GM21723 (cell line): ENCODE measurements around the gene NOA1.

ENCODE experiments used
- ATAC-seq: cut with Tn5 transposase; IDR thresholded peaks from one replicate; pipeline ENCODE4 v1.9.1; 2021; ENCODE audit warnings: mild to moderate bottlenecking, moderate library complexity; ENCODE audit not compliant: unreplicated experiment

NOA1 gene

DNA sequence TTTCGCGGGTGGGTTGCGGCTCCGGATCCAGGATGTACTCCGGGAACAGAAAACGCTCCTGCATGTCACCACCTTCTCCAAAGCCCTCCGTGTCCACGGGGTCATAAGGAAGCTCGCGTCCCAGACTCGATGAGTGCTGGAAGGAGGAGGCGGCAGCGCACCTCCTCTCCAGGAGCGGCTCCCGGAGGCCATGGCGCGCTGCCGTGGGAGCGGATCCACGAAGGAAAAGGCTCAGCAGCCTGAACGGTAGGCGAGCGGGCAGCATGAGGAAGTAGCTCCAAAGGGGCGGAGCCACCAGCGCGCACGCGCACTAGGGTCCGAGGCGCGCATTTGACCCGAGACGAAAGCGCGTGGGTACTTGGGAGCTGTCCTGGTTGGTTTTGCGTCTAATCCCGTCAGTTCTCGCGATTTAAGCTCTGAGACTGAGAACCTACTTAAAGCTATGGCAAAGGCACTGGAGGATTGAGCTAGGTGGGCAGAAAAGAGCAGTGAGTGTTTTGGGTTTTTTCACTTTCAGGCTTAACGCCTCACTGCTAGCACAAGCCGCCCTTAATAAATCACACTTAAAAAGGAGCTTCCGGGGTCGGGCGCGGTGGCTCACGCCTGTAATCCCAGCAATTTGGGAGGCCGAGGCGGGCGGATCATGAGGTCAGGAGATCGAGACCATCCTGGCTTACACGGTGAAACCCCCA, at the start of gene NOA1:
Gene NOA1 (minus strand): TSS at position 286 of the 692 bp plus-strand sequence. CDS start 21 bp downstream, at position 265.
- ATAC-seq, result peak; percentile 84

DNA sequence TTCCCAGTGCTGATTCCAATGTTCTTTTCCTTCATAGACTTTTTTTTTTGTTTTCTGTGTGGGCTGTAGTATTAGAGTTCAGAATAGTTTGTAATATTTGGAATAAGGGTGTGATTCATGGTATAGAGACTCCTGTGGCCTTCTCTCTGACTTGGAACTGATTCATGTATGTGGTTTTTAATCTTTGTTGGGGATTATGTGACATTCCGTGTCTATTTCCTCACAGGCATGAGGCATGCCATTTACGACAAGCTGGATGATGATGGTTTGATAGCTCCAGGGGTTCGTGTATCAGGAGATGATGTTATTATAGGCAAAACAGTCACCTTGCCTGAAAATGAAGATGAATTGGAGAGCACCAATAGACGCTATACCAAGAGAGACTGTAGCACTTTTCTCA, 45.7 kb upstream of the NOA1 start:
- no peak for ATAC-seq

DNA sequence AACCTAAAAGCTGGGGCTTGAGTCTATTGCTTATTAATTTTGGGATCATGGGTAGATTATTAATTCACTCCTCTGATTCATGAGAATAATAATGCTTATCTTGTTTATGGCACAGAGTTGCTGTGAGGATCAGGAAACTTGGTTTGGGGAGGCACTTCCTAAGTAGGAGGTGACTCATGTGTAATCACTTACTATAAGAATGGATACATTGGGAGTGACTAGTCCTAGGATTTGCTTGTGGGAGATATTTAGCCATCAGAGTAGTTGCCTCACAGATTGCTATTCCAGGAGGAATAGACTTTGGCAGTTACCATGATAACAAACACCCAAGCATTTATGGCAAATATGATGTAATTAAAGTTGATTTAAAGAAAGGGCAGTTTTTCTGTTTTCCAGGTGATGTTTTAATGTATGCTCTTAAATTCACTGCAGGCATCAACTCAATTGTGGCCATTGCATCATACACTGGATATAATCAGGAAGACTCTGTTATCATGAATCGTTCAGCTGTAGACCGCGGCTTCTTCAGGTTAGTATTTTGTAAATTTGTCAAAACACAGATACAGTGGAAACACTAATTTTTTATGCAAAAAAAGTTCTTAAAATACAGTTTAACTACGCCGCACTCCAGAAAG, 43.2 kb upstream of the NOA1 start:
- ATAC-seq, result no peak

DNA sequence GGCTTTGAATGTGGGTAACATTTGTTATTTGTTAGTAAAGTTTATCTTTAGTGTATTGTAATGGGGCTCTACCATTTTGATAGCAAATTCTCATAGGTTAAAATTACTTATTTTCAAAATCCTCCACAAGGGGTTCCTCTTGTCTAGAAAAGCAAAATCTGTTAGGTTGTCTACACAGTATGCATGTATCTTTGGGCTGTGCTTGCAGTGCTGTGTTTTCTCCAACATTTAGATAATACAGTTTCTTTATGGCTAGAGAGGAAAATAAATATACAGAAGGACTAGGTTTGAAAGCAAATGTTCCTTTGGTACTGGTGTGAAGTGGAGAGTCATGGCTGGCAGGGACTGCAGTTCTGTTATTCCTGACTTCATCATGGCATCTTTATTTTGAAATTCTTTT, 41.6 kb upstream of the NOA1 start:
- ATAC-seq, result no peak

DNA sequence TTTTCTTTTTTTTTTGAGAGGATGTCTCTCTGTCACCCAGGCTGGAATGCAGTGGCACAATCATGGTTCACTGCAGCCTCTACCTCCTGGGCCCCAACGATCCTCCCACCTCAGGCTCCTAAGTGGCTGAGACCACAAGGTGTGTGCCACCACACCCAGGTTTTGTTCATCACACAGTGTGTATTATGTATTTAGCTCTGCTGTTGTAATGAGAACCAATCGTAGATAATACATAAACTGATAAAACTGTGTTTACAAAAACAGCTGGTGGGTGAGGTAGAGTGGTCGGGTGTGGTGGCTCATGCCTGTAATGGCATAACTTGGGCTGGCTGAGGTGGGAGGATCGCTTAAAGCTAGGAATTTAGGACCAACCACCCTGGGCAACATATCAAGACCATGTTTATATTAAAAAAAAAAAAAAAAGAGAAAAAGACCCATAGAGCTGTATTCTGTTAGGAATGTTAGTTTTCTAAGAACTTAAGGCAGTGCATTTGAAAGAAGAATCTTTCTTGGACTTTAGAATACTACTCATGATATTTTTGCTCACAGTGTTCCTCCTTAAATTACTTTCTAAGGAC, 36.2 kb upstream of the NOA1 start:
- no peak for ATAC-seq

DNA sequence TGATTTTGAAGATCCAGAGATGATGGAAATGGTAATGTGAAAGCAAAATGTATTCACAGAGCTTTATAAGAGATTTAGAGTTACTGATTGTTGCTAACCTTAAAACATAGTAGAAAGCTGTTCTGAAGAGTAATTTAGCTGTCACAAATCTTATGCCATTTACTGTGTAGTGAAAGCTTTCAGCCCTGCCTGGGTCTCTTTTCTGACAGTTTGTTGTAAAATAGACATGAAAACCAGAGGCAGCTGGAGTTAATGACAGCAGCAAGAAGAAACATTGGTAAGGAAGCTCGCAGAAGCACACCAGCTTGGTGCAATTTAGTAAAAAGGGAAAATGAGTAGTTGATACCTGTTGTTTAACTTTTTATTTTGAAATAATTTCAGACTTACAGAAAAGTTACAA, 22.3 kb upstream of the NOA1 start:
- ATAC-seq, result no peak

DNA sequence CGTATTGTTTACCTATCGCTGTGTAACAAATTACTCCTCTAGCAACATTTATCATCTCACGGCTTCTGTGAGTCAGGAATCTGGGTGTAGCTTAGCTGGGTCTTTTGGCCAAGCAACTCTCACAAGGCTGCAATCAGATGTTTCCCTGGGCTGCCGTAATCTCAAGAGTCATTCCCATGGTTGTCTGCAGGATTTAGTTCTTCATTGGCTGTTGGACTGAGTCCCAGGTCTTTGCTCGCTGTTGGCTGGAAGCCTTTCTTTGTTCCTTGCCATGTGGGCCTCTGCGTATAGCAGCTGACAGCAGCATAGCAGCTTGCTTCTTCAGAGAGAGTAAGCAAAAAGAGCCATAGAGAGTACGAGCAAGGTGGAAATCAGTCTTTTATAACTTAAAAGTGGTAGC, 18.1 kb upstream of the NOA1 start:
- no peak for ATAC-seq

DNA sequence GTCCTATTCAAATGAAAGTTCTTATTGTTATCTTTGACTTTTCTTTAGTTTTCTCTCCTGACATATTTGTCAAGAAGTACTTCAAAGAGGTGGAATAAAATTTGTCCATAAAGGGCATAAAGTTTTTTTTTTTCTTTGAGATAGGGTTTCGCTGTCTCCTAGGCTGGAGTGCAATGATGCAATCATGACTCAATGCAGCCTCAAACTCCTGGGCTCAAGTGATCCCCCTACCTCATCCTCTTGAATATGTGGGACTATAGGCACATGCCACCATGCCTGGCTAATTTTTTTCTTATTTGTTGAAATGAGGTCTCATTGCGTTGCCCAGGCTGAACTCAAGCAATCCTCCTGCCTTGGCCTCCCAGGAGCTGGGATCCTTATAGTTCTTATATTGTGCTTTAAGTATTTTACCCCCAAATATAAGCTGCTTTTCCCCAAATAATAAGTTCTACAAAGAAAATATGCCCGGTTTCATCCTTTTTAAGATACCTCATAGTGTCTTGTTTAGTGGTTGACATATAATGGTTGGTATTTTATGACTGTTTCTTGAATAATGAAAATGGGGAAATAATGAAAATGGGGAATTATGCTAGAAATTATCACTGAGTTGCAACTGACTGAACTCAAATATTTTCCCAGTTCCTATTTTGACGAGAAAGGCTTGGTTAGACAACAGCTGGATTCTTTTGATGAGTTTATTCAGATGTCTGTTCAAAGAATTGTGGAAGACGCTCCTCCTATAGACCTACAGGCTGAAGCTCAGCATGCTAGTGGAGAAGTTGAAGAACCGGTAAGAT, 12.9 kb upstream of the NOA1 start:
- ATAC-seq, result no peak

DNA sequence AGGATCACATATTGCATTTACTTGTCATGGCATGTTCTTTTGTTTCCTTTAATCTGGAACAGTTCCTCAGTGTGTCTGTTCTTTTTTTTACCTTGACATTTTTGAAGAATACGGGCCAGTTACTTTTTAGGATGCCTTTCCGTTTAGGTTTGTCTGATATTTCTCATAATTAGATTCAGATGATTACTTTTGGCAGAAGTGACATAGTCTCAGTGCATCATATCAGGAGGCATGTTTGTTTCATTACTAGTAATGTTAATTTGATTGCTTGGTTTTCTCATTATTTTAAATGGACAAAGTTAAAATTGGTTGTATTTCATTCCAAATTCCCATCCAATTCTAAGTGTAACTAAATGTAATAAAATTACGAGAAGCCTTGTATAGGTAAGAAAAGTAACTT, 9.5 kb upstream of the NOA1 start:
- ATAC-seq, result no peak

DNA sequence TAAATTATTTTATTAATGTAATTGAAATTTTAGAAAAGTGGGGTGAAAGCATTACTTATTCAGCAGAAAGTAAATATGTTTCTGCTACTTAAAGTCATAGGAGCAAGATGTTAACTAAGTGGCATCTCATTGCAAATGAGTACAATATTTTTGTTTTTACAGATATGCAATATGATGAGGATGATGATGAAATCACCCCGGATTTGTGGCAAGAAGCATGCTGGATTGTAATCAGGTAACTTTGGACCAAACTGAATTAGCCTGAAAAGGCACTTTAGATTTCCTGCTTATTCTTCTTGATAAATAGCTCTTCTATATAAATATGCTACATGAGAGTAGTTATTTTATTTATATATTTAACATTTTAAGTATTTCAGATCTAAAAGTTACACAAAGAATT, 8.8 kb upstream of the NOA1 start:
- no peak for ATAC-seq

DNA sequence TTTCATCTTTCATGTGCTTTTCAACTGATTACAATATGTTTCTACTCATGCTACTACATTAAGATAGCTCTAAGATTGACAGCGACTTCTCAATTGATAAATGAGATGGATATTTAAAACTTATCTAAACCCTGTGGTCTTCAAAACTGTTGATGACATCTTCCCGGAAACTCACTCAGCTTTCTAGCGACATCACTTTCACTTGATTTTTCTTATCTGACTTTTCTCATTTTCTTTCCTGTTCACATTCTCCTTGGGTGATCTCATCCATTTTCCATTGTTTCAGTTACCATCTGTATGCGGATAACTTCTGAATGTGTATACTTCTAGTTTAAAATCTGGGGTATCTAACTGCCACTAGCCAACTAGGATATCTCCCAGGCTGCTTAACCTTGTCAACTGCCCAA, 4.4 kb upstream of the NOA1 start:
- ATAC-seq, result no peak

DNA sequence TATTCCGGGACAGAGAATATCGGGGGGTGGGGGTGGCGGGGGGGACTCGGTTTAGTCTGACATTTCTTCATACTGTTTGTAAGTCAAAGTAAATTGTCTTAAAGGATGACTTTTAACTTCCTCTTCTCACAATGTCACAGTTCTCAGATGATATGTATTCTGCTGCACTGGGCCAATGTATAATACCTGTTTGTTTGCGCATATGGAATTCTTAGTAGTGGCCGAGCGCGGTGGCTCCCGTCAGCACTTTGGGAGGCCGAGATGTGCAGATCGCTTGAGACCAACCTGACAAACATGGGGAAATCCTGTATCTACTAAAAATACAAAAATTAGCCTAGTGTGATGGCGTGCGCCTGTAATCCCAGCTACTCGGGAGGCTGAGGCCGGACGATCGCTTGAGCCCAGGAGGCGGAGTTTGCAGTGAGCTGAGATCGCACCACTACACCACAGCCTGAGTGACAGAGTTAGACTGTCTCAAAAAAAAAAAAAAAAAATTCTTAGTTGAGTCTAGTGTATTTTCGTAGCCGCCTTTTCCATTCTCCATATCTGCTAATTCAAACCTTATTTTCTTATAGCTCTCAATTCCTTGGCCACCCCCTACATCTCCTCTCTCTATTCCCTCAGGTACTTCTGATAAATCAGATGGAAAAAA, 2.1 kb upstream of the NOA1 start:
- no peak for ATAC-seq

DNA sequence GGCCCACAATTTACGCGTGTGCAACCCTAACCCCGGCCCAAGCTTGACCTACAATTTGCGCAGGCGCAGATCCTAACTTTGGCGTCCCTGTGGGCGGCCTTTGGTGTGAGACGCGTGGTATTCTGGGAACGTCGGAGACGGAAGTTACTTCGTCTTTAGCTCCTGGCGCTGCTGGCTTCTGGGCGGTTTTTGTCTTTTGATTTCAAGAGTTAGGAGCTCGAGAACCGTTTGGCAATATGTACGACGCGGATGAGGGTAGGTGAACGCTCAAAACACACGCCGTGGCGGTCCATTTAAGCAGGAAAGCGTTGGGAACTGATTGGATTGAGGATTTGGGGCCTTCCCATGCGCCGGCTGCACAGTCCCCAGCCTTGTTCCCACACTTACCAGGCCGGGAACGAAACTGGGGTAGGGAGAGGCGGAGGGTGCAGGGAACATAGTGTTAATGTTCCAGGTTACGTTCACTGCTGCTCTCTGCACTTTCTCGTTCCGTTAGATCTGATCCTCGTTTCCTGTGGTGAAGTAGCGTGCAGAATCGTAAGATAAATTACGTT, 1.4 kb upstream of the NOA1 start, which contains the start of gene POLR2B:
Gene POLR2B (plus strand): TSS at position 147 of the 554 bp plus-strand sequence. CDS start 90 bp downstream, at position 237.
- ATAC-seq, result peak; percentile 54

DNA sequence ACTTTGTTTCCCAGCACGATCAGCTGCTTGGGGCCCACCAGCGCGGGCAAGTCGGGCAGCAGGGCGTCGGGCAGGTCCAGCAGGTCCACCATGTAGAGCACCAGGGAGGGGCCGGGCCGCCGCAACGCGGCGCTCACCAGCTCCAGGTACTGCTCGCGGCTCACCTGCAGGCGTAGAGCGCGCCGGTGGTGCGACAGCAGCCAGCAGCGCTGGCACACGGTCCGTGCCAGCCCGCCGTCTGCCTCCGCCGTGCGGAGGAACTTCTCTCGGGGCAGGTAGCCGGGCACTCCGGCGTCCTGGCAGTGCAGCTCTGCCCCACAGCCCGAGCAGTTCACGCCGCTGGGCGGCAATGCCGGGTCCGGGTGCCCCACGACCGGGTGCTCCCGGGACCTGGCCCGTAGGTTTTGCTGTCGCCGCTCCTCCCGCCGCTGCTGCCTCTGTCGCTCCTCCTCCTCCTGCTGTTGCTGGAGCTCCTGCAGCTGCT, 527 bp downstream of the NOA1 start:
- peak; percentile 36 for ATAC-seq

DNA sequence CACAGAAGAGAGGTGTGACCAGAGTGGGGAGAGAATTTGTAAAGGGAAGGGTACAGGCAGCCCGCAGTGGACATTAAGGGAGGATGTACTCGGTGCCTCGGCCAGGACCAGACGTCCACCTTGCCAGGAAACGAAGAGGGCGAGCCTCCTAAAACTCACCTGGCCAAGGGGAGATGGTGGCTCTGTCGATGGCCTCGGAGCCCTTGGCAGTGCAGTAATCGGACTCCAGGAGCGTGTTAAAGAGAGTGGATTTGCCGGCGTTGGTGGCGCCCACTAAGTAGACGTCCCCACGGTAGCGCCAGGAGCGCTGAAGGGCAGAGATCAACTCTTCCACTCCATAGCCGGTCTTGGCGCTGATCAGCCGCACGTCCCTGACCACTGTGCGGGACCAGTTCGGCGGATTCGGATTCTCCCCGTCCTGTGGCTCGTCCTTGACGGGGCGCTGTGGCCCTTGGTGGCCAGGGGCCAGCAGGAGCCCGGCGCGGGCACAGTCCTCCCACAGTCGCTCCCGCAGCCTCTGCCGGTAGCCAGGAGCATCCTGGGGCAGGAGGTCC, 1.0 kb downstream of the NOA1 start:
- ATAC-seq, result peak; percentile 1

DNA sequence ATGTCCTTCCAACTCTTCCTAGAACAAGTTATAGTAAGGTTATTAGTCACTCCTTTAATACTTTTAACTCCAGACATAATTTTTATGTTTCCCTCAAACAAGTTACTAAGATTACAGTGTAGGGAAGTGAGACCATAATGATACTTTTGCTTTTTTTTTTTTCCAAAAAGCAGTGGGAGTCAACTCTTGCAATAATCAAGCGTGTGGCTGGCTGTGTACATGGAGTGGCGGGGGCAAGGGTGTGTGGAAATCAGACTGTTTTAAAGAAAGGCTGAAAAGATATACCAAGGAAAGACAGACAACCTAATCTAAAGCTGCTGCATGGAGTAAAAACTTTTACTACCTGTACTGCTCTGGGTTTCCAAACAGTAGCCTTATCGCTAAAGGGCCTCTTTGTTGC, 4.1 kb downstream of the NOA1 start:
- ATAC-seq, result no peak

DNA sequence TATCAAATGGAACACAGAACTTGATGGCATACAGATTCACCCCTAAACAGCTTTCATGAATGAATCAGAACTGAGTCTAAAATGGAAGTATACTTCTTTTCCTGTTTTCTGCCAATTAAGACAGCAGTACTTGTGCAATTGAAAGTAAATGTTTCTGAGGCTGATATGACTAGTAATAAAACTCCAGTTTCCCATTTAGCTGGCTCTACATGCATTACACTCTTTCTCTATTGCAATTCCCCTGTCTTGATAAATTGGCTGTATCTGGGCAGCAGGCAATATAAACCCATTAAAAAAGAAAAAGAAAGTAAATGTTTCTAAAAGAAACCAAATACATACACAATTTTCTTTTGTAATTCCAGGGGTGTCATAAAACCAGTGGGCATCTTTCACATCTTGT, 4.6 kb downstream of the NOA1 start:
- ATAC-seq, result no peak

DNA sequence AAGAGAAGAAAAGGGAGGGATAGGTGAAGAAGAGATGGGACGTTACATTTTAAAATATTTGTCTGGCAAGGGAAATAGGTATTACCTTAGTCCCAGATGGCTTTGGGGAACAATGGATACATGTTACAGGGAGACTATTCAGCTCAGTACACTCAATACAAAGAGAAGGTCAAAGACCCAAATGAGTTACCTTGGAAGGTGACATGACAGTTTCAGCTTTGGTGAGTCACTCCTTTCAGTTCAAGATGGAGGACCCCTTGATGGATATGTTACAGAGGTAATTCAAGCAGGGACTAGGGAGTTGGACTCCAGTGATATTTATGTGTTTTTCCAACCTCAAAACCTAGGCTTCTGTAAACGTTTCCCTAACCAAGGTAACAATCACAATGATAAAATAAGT, 5.0 kb downstream of the NOA1 start:
- ATAC-seq, result no peak

DNA sequence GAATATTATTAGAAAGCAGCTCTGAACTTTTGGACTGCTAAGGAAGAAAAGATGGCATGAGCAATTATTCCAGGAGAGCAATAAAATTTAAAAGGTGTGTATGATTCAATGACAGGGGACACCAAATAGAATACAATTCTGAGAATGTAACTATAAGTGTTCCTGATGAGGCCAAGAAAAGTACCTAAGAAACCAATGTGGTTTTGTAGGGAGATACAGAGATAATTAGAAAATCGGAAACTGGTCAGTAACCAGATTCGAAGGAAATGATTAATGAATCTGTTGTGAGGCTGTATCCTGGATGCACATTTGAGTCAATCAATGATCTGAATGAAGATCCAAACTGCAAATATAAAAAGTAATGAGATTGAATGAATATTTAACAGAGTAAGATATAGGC, 6.0 kb downstream of the NOA1 start:
- no peak for ATAC-seq

DNA sequence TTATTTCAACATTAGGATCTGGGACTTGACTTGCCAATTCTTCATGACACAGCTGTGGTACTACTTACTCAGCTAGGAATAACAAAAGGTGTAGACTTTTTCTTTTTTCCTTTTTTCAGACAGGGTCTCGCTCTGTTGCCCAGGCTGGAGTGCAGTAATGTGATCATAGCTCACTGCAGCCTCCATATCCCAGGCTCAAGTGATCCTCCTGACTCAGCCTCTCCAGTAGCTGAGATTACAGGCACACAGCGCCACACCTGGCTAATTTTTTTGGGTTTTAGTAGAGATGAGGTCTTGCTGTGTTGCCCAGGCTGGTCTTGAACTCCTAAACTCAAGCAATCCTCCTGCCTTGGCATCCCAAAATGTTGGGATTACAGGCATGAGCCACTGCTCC, 16.3 kb downstream of the NOA1 start:
- no peak for ATAC-seq
